ENCODE results near the gene ADGRE3. TPM values are rescaled to one million over a fixed set of nuclear protein-coding genes. Genes with fewer than 3 reads are reported as not detected.
"Not testable (repeated sequence)": the region's sequence is repeated elsewhere in the genome, so short reads cannot be mapped to it uniquely, and the experiment has no call there.

ADGRE3 gene
- total RNA-seq, 1 donor from 2014 or later: not detected

DNA sequence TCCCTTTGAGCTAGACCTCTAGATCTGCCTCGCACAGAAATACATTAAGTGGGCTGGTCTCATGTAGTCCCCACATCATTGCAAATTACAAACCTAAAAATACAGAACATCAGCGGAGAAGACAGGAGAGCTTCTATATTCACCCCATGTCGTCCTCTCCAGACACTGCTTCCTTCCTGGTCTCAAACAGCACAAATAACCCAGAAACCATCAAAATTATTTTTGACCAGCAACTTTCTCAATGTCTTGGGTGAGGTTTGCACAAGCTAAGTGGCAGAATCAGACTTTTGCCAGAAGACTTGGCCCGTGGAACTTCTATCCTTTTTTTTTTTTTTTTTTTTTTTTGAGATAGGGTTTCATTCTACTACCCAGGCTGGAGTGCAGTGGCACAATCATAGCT is 63.6 kb downstream of the ADGRE3 start:
- H3K36me3 ChIP-seq (ENCODE audit: control insufficient read depth, insufficient read depth, low read length): no peaks in the 10 kb centered on the region
- no peak for DNase-seq (ENCODE audit: low read depth)

DNA sequence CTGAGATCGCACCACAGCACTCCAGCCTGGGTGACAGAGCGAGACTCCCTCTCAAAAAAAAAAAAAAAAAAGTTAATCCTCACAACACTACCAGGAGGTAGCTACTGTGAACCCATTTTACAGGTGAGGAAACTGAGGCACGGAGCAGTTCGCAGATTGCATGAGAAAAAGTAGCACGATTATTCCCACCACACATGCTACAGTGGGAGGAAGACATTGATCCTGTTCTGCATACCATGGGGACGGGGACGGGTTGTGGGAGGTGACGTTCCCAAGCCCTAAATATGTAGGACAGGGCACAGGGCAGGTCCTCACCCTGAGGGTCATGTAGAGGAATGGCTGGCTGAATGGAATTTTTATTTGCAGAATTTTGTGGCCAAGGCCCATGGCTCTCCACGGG is 68.0 kb downstream of the ADGRE3 start:
- H3K36me3 ChIP-seq (ENCODE audit: control insufficient read depth, insufficient read depth, low read length): no peaks in the 10 kb centered on the region
- TF ChIP-seq, protein P1, sequence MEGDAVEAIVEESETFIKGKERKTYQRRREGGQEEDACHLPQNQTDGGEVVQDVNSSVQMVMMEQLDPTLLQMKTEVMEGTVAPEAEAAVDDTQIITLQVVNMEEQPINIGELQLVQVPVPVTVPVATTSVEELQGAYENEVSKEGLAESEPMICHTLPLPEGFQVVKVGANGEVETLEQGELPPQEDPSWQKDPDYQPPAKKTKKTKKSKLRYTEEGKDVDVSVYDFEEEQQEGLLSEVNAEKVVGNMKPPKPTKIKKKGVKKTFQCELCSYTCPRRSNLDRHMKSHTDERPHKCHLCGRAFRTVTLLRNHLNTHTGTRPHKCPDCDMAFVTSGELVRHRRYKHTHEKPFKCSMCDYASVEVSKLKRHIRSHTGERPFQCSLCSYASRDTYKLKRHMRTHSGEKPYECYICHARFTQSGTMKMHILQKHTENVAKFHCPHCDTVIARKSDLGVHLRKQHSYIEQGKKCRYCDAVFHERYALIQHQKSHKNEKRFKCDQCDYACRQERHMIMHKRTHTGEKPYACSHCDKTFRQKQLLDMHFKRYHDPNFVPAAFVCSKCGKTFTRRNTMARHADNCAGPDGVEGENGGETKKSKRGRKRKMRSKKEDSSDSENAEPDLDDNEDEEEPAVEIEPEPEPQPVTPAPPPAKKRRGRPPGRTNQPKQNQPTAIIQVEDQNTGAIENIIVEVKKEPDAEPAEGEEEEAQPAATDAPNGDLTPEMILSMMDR (IDR thresholded peaks at IDR 0.05; ENCODE audit: insufficient read depth, low read length, poor library complexity, severe bottlenecking): no peak
- no peak for DNase-seq (ENCODE audit: low read depth)
- no peaks in the 10 kb centered on the region for H3K27me3 ChIP-seq (ENCODE audit: control insufficient read depth, insufficient read depth, low read length)
- no peak overlapping the region for H3K4me3 ChIP-seq (ENCODE audit: low read depth, low read length)

More for the DNA sequence above, 63.6 kb downstream of the ADGRE3 start:
- Histone ChIP-seq H3K27me3 (ENCODE audit: control insufficient read depth, insufficient read depth, low read length) (no peaks in the 10 kb centered on the region), H3K4me3 (ENCODE audit: low read depth, low read length) (no peak overlapping the region)
- TF ChIP-seq, protein P1 (IDR thresholded peaks at IDR 0.05; ENCODE audit: insufficient read depth, low read length, poor library complexity, severe bottlenecking): no peak

DNA sequence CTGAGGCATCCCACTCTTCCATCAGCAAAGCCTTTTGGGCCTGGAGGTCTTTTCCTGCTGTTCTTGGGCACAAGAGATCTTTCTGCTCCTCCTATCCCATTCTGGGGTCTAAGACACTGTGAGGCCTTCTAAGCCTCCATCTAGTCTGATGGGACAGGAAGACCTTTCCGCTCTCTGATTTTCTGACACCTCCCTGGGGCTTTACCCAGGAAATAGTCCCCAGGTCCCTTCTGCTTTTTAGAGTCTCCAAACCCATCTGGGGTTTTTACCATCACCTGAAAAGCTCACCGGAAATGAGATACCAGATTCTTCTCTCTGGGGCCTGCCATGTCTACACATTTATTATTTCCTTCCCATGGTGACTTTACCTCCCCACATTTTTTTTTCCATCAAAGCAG is 70.7 kb downstream of the ADGRE3 start:
- no peak for DNase-seq (ENCODE audit: low read depth)
- no peaks in the 10 kb centered on the region for H3K27me3 ChIP-seq (ENCODE audit: control insufficient read depth, insufficient read depth, low read length)
- TF ChIP-seq, protein P1 (IDR thresholded peaks at IDR 0.05; ENCODE audit: insufficient read depth, low read length, poor library complexity, severe bottlenecking): no peak
- H3K4me3 ChIP-seq (ENCODE audit: low read depth, low read length): no peak overlapping the region
- no peaks in the 10 kb centered on the region for H3K36me3 ChIP-seq (ENCODE audit: control insufficient read depth, insufficient read depth, low read length)

DNA sequence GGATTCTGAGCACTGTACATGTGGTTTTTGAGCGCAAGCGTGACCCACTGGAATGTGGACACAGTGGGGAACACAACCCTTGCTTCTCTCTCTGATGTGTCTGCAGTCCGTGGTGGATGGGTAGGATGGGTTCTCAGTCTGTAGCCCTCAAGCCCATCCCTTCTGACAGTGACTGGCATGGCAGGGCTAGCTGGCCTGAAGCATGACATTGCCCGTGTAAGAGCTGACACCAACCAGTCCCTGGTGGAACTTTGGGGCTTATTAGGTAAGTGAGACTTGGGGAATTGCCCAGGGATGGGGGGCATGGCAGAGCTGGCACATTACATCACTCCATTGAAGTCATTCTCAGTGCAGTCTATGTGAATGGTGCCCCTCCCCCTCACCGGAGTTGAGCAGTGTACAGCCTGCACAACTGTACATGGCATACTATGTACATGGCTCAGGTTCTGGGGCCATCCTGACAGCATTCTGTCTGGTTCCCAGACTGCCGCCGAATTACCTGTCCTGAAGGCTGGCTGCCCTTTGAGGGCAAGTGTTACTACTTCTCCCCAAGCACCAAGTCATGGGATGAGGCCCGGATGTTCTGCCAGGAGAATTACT is 75.0 kb downstream of the ADGRE3 start:
- no peak overlapping the region for H3K4me3 ChIP-seq (ENCODE audit: low read depth, low read length)
- DNase-seq (ENCODE audit: low read depth): no peak
- TF ChIP-seq, protein P1 (IDR thresholded peaks at IDR 0.05; ENCODE audit: insufficient read depth, low read length, poor library complexity, severe bottlenecking): no peak
- no peaks in the 10 kb centered on the region for H3K36me3 ChIP-seq (ENCODE audit: control insufficient read depth, insufficient read depth, low read length)
- no peaks in the 10 kb centered on the region for H3K27me3 ChIP-seq (ENCODE audit: control insufficient read depth, insufficient read depth, low read length)

DNA sequence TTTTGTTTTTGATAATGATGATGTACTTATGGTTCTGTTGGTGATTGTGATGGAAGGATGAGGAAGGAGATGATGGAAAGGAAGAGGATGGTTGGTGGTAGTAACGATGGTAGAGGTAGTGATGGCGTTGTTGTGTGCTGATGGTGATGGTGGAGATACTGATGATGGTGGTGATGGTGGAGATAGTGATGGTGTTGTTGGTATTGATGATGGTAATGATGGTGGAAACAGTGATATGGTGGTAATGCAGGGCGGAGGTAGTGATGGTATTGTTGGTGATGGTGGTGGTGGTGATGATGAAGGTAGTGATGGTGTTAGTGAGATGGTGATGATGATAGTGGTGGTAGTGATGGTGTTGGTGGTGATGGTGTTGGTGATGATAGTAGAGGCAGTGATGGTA is 79.1 kb downstream of the ADGRE3 start:
- TF ChIP-seq, protein P1 (IDR thresholded peaks at IDR 0.05; ENCODE audit: insufficient read depth, low read length, poor library complexity, severe bottlenecking): no peak
- no peaks in the 10 kb centered on the region for H3K36me3 ChIP-seq (ENCODE audit: control insufficient read depth, insufficient read depth, low read length)
- DNase-seq (ENCODE audit: low read depth): no peak
- H3K4me3 ChIP-seq (ENCODE audit: low read depth, low read length): no peak overlapping the region
- no peaks in the 10 kb centered on the region for H3K27me3 ChIP-seq (ENCODE audit: control insufficient read depth, insufficient read depth, low read length)

DNA sequence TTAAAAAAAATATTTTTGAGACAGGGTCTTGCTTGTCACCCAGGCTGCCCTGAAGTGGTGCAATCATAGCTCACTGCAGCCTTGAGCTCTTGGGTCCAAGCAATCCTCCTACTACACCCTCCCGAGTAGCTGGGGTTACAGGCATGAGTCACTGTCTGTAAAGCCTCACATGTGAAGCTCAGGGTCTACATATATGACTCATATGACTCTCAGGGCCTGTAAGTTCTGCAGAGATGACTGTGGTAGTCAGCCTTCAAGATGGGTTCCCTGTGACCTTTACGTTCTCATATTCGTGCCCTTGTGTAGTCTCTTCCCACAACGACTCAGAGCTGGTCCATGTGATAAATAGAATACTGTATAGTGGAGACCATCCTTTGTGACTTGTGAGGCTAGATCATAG is 85.2 kb downstream of the ADGRE3 start:
- not testable (repeated sequence) for H3K27me3 ChIP-seq (ENCODE audit: control insufficient read depth, insufficient read depth, low read length); H3K4me3 ChIP-seq (ENCODE audit: low read depth, low read length); H3K36me3 ChIP-seq (ENCODE audit: control insufficient read depth, insufficient read depth, low read length); DNase-seq (ENCODE audit: low read depth)

DNA sequence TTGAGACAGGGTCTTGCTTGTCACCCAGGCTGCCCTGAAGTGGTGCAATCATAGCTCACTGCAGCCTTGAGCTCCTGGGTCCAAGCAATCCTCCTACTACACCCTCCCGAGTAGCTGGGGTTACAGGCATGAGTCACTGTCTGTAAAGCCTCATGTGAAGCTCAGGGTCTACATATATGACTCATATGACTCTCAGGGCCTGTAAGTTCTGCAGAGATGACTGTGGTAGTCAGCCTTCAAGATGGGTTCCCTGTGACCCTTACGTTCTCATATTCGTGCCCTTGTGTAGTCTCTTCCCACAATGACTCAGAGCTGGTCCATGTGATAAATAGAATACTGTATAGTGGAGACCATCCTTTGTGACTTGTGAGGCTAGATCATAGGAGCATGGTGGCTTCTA is 89.5 kb downstream of the ADGRE3 start:
- DNase-seq (ENCODE audit: low read depth); H3K4me3 ChIP-seq (ENCODE audit: low read depth, low read length): not testable (repeated sequence)

DNA sequence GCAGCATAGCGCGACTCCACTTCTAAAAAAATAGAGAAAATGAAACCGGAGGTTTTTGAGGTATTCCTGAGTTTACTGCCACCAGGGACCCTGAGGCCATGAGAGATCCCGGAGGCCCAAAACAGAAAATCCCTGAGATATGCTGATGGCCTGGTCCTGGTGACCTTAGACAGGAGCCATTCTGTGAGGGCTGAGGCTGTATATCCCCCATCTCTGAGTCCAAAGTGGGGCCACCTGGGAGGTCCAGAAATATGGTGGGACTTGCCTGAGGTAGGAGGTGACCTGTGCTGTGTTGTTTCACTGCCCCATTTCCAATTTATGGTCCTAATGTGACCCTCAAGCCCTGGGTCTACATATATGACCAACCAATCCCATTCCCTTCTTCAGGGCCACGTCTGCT is 90.3 kb downstream of the ADGRE3 start:
- not testable (repeated sequence) for H3K27me3 ChIP-seq (ENCODE audit: control insufficient read depth, insufficient read depth, low read length); H3K36me3 ChIP-seq (ENCODE audit: control insufficient read depth, insufficient read depth, low read length); DNase-seq (ENCODE audit: low read depth); H3K4me3 ChIP-seq (ENCODE audit: low read depth, low read length)

More for the DNA sequence above, 89.5 kb downstream of the ADGRE3 start:
- H3K27me3 ChIP-seq (ENCODE audit: control insufficient read depth, insufficient read depth, low read length); H3K36me3 ChIP-seq (ENCODE audit: control insufficient read depth, insufficient read depth, low read length): not testable (repeated sequence)

All from kidney epithelial cell (primary cell).